ENCODE results near the gene TSPAN11.

DNA sequence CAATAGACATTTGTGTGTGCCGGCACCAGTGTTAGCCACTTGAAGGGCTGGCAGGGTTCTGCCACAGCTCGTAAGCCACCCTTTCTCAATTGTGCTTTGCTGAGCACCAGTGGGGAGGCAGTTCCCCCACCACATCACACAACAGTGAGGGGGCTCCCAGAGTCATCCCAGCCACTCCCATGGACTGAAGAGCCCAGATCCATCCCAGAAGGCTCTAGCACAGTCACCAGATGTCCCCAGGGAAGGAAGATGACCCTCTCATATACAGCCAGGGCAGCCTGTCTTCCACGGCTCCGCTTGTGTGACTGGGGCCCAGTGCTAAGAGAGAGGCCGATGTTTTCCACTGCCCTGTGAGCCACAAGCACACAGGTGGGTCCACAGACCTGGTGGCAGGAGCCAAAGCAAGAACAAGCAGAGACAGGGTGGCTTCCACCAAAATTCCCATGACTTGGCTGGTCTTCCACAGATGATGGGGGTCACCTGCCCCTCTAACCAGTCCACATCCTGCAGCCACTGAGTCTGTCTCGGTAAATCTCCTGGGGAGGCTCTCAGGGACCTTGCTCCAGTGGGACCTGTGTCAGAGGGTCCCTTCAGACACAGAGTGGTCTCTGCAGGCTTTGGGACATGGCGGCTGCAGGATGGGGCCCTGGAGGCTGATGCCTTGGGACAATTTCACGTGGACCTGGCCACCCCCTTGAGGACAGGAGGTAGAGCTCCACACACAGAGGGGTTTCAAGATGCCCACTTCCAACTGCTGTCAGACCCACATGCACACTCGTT is 75.2 kb downstream of the TSPAN11 start:
- TF ChIP-seq, protein P1, sequence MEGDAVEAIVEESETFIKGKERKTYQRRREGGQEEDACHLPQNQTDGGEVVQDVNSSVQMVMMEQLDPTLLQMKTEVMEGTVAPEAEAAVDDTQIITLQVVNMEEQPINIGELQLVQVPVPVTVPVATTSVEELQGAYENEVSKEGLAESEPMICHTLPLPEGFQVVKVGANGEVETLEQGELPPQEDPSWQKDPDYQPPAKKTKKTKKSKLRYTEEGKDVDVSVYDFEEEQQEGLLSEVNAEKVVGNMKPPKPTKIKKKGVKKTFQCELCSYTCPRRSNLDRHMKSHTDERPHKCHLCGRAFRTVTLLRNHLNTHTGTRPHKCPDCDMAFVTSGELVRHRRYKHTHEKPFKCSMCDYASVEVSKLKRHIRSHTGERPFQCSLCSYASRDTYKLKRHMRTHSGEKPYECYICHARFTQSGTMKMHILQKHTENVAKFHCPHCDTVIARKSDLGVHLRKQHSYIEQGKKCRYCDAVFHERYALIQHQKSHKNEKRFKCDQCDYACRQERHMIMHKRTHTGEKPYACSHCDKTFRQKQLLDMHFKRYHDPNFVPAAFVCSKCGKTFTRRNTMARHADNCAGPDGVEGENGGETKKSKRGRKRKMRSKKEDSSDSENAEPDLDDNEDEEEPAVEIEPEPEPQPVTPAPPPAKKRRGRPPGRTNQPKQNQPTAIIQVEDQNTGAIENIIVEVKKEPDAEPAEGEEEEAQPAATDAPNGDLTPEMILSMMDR (IDR thresholded peaks at IDR 0.05) = no peak
- TF ChIP-seq, protein P2, sequence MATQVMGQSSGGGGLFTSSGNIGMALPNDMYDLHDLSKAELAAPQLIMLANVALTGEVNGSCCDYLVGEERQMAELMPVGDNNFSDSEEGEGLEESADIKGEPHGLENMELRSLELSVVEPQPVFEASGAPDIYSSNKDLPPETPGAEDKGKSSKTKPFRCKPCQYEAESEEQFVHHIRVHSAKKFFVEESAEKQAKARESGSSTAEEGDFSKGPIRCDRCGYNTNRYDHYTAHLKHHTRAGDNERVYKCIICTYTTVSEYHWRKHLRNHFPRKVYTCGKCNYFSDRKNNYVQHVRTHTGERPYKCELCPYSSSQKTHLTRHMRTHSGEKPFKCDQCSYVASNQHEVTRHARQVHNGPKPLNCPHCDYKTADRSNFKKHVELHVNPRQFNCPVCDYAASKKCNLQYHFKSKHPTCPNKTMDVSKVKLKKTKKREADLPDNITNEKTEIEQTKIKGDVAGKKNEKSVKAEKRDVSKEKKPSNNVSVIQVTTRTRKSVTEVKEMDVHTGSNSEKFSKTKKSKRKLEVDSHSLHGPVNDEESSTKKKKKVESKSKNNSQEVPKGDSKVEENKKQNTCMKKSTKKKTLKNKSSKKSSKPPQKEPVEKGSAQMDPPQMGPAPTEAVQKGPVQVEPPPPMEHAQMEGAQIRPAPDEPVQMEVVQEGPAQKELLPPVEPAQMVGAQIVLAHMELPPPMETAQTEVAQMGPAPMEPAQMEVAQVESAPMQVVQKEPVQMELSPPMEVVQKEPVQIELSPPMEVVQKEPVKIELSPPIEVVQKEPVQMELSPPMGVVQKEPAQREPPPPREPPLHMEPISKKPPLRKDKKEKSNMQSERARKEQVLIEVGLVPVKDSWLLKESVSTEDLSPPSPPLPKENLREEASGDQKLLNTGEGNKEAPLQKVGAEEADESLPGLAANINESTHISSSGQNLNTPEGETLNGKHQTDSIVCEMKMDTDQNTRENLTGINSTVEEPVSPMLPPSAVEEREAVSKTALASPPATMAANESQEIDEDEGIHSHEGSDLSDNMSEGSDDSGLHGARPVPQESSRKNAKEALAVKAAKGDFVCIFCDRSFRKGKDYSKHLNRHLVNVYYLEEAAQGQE (IDR thresholded peaks at IDR 0.05; ENCODE audit: insufficient read depth in 1 of 2, low read depth in 2 of 2, low read length in 1 of 2) = no peak
